PFSK-1 (cell line): ENCODE measurements around the gene NCOA7.

Source experiments
- FOXP2 ChIP-seq: optimal IDR thresholded peaks from 2 replicates; pipeline ENCODE3; 2011; ENCODE audit warnings: borderline replicate concordance, control low read depth, inconsistent platforms; ENCODE audit not compliant: insufficient read depth; ENCODE audit errors: extremely low read length, extremely low read depth
- POLR2AphosphoS5 ChIP-seq: IDR thresholded peaks from 2 replicates; pipeline ENCODE4 v1.6.1; 2012; ENCODE audit warnings: low read depth, mild to moderate bottlenecking, control low read depth, low read length, moderate library complexity
- REST ChIP-seq, 2 experiments: IDR thresholded peaks; 2 replicates each; pipeline versions ENCODE4 v1.6.1 to v1.8.0; 2011 to 2012; ENCODE audit warnings: low read depth in 2 of 2, low read length in 2 of 2, control low read depth in 1 of 2, inconsistent platforms in 1 of 2, mild to moderate bottlenecking in 1 of 2, moderate library complexity in 1 of 2; ENCODE audit not compliant: insufficient read depth in 1 of 2
- SIN3A ChIP-seq: IDR thresholded peaks from 2 replicates; pipeline ENCODE4 v1.6.1; 2012; ENCODE audit warnings: mild to moderate bottlenecking, low read length, moderate library complexity, borderline replicate concordance; ENCODE audit not compliant: insufficient read depth
- TAF1 ChIP-seq: IDR thresholded peaks from 2 replicates; pipeline ENCODE4 v1.6.1; 2012; ENCODE audit warnings: low read length, control low read depth, borderline replicate concordance; ENCODE audit not compliant: insufficient read depth

Gene NCOA7

GRCh38 chr6:125812394-125813292 lies 21.9 kb downstream of the NCOA7 start:
- peak; percentile 57; the same call in 1 of the 2 replicates for TF ChIP-seq TAF1
- no peak for TF ChIP-seq FOXP2
- 0 out of 2 replicates have a peak, but pooled peaks have one; percentile 48 for TF ChIP-seq POLR2AphosphoS5
- TF ChIP-seq SIN3A, result no peak

GRCh38 chr6:125814481-125814880 lies 23.7 kb downstream of the NCOA7 start:
- no peak for TF ChIP-seq POLR2AphosphoS5
- no peak for TF ChIP-seq TAF1
- TF ChIP-seq REST (IDR thresholded peaks at IDR 0.05; ENCODE audit: insufficient read depth in 1 of 2, low read depth in 2 of 2, low read length in 2 of 2), result no peak
- TF ChIP-seq SIN3A, result no peak
- TF ChIP-seq FOXP2, result no peak

GRCh38 chr6:125815080-125815910 lies 24.5 kb downstream of the NCOA7 start:
- TF ChIP-seq SIN3A (no peak), REST (IDR thresholded peaks at IDR 0.05; ENCODE audit: insufficient read depth in 1 of 2, low read depth in 2 of 2, low read length in 2 of 2) (no peak), POLR2AphosphoS5 (no peak), TAF1 (no peak), FOXP2 (no peak)

DNA sequence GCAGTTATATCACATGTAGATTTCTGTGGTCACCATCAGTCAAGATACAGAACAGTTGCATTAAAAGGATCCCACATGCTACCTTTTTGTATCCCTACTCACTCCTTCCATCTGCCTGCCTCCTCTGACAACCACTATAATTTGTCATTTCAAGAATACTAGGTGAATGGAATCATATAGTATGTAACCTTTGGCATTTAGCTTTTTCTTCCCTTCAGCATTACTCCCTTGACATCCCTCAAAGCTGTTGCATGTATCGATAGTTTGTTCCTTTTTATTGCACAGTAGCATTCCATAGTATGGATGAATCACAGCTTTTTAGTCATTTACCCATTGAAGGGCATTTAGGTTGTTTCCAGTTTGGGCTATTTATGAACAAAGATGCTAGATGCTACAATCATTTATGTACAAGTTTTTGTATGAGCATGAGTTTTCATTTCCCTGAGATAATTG lies 26.1 kb downstream of the NCOA7 start:
- no peak for TF ChIP-seq FOXP2
- TF ChIP-seq REST (IDR thresholded peaks at IDR 0.05; ENCODE audit: insufficient read depth in 1 of 2, low read depth in 2 of 2, low read length in 2 of 2), result no peak
- TF ChIP-seq POLR2AphosphoS5, result no peak
- TF ChIP-seq TAF1, result no peak
- no peak for TF ChIP-seq SIN3A

- TF ChIP-seq SIN3A, result no peak
- no peak for TF ChIP-seq POLR2AphosphoS5
- no peak for TF ChIP-seq REST (IDR thresholded peaks at IDR 0.05; ENCODE audit: insufficient read depth in 1 of 2, low read depth in 2 of 2, low read length in 2 of 2)
- TF ChIP-seq FOXP2, result no peak
- TF ChIP-seq TAF1, result no peak
Observed at GRCh38 chr6:125818225-125818657, 27.5 kb downstream of the NCOA7 start.
